HG02610 (cell line): ENCODE data around the gene RPN1.
"Not testable (repeated sequence)": the region's sequence is repeated elsewhere in the genome, so short reads cannot be mapped to it uniquely, and the experiment has no call there.

ENCODE experiments used
- ATAC-seq: cut with Tn5 transposase; IDR thresholded peaks from one replicate; pipeline ENCODE4 v1.9.1; 2021; ENCODE audit warnings: mild to moderate bottlenecking, moderate library complexity; ENCODE audit not compliant: unreplicated experiment

Gene RPN1

DNA sequence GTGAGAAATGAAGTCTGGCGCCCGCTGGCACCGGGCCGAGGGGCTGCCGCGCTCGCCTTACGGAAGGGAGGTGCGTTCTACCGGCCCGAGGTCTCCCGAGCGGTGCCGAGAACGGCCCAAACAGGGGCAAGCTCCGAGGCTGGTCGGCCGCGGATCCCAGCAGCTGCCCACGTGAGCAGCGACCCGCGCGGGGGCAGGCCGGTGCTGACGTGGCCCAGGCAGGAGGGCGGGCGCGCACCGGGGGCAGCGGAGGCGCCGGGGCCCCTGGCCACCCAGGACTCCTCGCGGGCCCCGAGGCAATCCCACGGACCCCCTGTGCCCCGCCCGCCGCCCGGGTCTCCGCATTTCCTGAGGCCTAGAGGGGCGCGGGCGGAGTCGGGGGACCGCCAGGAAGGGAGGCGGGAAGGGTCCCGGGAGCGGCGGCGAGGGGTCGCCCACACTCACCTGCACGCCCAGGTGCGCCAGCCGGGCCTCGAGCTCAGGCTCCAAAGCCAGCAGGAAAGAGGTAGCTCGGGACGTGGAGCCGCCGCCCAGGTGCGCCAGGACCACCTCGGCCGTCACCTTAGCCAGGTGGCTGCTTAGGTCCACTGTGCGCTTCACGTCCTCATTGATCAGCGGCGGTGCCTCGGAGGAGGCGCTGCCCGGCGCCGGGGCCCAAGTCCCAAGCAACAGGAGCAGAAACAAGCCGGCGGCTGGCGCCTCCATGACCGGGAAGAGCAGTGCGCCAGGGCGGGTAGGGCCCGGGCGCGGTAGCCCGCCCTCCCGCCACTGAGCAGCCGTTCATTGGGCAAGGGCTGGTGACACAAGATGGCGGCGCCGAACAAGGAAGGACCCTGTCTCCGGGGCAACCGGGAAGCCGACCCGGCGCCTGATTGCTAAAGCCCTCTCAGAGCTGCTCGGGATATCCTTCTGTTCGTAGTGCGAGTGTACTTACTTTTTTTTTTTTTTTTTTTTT is at the start of gene RPN1:
TSS of gene RPN1 (minus strand) at position 723 of the 955 bp plus-strand sequence. CDS start at position 705, 18 bp downstream.
- peak; percentile 97 for ATAC-seq

DNA sequence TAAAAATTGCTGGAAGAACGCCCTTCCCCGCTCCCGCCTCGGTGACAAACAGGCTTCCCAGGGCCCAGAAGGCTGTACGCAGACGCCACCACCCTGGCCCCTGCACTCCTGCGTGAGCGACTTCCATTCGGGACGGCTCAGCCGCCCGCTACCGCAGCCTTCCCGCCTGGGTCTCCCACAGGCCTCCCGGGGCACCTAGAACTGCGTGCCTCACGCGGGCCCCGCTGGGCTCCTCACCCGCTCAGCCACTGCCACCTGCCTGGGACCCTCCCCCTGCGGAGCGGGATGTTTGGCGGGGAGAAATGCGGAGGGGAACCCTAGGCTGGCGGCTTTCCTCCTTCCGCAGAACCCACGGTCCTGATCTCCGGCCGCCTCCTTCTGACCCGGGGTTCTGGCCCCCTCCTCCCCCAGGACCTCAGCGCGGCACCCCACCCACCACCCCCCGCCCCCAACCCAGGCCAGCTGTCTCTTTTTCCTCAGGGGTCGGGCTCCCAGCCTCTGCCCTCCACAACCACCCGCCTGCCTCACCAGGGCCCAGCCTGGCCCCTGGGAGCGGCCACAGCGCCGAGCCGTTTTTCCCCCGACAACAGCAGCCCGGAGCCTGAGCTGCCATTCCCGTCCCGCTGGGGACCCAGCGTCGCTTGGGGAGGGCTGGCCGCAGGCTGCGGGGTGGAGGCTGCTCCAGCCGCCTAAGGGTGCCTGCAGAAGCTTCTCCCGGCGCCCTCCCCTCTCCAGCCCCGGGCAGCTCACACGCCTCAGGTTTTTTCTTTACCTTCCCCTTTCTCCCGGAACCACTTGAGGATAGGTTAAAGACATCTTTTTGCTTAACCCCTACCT is 47.8 kb upstream of the RPN1 start:
- no peak for ATAC-seq

DNA sequence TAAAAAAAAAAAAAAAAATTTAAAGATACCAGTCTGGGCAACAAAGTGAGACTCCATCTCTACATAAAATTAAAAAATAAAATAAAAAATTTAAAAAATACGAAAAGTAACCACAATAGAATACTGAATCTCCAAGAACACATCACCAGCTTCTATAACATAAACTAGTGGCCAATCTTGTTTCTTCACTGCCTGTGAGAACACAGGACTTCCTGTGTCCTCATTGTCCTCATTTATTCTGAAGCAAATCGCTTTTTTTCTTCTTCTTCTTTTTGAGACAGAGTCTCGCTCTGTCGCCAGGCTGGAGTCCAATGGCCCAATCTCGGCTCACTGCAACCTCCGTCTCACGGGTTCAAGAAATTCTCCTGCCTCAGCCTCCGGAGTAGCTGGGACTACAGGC is 46.7 kb upstream of the RPN1 start:
- no peak for ATAC-seq

DNA sequence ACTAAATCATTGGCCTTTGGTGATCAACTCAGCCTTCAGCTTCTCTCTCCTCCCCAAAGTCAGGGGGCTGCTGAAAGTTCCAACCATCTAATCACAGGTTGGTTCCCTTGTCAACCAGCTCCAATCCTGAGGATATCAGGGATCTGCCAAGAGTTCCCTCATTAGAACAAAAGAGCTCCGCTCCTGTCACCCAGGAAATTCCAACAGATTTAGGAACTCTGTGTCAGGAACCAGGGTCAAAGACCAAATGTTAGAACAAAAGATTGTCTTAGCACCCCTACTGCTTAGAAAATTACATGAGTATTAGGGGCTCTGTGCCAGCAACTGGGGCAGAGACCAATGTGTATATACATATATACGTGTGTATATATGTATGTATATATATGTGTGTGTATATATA is 43.1 kb upstream of the RPN1 start:
- no peak for ATAC-seq

DNA sequence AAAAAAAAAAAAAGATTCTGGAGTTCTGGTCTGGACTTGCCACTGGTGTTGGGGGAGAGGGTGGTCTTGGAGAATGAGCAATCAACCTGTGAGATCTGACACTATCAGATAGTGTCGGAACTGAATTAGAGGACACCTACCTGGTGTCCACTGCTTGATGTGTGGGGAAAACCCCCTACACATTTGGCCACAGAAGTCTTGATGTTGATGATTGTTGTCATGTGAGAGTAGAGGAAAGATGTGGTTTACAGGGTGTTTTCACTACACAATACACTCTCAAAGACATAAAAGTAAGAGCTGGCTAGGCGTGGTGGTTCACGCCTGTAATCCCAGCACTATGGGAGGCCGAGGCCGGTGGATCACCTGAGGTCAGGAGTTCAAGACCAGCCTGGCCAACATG is 38.4 kb upstream of the RPN1 start:
- no peak for ATAC-seq

DNA sequence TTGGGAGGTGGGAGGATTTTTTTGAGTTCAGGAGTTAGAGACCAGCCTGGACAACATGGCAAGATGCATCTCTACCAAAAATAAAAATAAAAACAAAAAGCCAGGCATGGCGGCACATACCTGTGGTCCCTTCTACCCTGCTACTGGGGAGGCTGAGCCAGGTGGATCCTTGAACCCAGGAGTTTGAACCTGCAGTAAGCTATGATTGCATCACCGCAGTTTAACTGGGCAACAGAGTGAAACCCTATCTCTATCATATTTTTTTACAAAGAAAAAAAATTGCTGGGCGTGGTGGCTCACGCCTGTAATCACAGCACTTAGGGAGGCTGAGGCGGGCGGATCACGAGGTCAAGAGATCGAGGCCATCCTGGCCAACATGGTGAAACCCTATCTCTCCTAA is 35.8 kb upstream of the RPN1 start:
- no peak for ATAC-seq

DNA sequence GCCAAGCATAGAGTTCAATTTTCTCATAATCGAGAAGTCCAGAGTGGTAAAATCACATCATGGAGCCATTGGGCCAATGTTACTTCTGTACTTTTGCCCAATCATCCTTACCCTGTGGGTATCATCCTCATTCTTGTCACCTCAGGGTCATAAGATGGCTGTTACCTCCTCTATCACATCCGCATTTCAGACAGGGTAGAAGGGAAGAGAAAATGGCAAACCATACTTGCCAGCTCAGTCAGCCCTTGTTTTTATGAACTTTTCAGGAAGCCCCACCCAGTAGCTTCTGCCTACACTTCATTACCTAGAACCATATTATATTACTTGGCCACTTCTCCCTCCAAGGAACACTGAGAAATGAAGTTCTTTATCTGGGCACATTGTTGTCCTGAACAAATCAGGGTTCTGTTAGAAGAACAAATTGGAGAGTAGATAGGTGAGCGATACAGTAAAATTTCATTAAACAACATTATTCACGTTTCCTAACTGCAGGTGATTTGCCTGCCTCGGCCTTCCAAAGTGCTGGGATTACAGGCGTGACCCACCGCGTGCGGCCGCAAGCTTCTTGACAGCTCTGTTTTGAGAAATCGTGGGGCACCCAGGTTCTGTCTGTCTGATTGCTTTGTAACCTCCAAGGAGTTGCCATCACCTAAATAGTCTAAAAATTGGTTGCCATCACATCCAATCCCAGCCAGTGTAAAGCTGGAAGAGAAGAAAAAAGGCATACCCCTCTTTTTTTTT is 34.5 kb upstream of the RPN1 start:
- no peak for ATAC-seq

DNA sequence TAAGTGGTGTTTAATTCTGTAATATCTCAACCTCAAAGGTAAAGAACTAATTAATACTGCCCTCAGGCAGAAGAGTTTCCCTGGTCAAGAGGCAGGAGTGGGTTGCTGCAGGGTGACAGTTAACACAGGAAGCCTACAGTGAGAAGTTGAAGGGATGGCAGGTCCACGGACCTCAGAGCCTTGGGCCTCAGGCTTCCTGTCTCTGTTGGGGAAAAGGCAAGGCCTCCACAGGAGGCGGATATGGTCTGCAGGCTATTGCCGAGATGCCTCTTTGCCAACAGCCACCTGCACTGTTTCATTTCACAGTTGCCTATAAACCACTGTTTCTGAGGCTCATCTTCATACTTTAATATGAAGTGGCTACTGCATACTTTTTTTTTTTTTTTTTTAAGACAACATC is 33.3 kb upstream of the RPN1 start:
- no peak for ATAC-seq

DNA sequence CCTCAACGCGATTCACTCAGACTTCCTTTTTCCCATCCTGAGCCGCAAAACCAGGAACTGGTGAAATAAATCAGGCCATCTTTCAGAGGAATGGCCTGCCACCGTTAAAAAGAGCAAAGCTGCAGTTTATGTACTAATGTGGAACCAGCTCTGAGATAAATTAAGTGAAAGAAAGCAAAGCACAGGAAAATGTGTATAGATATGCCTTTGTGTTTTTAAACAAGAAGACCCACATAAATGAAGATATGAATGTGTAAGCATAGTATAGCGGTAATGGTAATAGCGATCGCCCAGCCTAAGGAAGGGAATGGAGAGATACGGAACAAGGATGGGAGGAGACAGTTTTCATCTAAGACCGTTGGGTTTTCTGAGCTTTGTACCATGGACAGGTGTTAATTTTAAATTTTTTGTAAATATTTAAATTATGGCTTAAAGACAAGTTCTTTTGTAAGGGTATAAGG is 30.8 kb upstream of the RPN1 start:
- ATAC-seq, result no peak

DNA sequence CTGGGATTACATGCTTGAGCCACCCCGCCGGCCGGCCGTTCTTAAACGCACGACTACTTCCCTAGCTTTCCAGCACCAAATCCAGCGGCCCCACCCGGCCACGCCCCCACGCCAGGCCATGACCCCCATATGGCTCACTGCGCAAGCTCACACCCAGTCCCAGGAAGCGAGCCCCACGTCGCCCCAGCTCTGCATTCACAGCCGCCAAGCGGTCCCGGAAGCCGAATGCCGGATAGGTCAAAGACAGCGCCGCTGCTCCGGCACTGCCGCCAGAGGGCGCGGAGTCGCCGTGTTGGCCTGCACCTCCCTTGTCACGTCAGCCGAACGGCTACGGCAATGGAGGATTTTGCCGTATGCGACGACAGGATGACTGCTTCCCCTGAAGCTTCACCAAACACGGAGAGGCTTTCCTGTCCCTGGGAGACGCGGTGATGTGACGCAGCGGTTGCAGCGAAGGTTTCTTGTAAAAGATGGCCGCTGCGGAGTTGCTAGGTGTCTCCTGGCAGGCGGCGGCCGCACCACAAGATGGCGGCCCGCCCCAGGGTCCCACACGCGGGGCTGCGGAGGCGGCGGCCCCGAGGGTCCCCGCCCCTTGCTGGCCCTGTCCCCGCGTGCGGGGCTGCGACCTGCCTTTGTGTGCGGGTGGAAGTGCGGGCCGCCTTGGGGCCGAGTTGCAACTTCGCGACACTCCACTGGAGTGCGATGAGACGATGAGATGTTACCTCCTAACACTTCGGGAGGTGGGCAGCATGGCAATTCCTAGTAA is 30.2 kb upstream of the RPN1 start:
- ATAC-seq, result peak; percentile 92

DNA sequence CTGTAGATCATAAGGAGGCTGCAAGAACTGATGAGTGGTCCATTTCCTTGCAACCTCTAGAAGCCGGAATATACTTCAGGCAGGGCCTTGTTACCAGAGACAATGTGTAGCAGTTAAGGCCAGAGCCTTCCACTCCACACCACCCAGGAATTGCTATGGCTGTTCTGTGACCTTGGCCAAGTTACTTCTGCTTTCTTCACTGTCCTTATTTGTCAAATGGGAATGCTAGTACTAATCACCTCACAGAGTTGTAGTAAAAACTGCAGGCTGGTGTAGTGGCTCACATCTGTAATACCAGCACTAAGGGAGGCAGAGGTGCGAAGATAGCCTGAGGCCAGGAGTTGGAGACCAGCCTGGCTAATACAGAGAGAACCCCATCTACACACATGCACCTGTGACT is 28.7 kb upstream of the RPN1 start:
- no peak for ATAC-seq

DNA sequence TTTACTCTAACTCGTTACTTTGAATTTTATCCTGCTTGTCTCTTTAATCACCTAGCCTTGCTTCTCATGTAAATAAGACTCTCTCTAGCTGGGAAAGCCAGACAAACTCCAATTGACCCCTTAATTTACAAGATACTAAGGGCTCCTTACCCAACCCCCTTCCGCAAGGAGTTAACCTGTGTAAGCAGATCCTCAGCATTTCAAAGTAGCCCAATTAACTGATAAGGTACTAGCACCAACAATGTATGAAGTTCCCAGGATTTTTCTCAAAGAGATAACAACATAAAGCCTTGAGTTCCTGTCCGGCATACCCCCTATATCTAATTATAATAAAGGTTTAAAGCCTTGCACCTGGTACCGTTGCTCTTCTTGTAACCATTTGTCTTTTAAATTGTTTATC is 25.2 kb upstream of the RPN1 start:
- ATAC-seq, result not testable (repeated sequence)

DNA sequence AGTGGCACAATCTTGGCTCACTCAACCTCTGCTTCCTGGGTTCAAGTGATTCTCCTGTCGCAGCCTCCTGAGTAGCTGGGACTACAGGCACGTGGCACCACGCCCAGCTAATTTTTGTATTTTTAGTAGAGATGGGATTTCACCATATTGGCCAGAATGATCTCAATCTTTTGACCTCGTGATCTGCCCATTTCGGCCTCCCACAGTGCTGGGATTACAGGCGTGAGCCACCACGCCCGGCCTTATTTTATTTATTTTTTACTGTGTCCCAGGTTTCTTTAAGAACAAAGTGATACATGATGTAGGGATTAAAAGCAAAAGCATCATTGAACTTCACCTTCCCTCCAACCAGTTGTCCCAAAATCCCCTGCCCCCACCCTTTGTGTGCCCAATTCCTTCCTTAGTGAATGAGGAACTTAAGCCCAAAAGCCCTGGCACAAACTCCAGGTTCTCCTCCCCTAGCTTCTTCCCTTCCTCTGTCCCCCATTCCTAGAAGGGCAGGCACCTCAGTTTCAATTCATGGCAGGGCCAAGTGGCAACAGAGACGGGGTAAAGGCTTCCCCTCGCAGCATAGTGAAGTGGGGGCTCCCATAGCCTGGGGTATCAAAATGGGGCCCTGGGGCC is 23.7 kb upstream of the RPN1 start:
- no peak for ATAC-seq

DNA sequence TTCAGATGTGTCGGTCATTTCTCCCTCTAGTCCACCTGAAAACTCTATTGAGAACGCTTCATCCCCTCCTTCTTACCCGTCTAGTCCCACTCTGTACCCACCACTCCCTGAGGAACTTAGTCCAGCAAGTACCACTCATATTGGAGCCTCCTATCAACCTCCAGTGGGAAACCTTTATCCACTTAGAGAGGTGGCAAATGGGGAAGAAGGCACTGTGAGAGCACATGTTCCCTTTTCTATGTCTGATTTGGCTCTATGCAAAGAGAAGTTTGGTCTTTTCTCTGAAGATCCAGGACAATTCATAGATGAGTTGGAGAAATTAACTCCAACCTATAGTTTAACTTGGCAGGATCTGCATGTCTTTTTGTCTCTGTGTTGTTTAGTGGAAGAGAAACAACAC is 17.0 kb upstream of the RPN1 start:
- ATAC-seq, result no peak

DNA sequence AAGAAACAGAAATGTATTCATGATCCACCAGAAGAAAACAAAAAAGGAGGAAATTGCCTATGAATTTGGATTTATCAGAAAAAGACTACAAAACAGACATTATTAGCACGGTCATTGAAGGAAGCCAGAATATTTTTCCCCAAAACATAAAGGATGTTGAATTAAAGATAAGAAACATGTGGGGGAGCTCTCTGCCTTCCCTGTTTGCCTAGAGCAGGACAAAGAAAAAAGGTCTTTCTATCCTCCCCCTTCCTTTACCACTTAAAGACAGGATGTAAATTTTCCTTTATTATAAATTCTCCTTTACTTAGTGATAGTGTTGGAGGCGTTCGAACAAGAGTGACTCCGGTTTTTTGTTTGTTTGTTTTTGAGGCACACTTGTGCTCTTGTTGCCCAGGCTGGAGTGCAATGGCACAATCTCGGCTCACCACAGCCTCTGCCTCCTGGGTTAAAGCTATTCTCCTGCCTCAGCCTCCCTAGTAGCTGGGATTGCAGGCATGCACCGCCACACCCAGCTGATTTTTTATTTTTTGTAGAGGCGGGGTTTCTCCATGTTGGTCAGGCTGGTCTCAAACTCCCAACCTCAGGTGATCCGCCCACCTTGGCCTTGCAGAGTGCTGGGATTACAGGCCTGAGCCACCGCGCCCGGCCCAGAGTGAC is 14.9 kb upstream of the RPN1 start:
- ATAC-seq, result no peak

DNA sequence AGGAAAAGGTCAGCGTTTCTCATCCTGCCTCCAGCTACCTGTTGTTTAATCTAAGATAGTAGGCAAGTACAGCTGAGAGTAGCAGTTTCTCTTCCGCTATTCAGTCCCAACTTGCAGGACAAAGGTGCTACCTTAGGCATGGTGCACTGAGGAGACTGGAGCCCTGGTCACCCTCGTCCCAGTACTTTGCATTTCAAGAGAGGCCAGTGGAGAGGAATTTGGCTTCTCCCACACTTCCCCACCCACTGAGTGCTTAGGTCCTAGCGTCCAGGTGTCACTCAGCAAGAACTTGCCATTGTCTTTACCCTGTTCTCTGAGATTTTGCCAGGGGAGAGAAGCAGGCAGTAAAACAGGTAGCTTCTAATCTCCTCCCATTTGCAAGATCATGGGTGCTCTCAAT is 12.5 kb upstream of the RPN1 start:
- no peak for ATAC-seq

DNA sequence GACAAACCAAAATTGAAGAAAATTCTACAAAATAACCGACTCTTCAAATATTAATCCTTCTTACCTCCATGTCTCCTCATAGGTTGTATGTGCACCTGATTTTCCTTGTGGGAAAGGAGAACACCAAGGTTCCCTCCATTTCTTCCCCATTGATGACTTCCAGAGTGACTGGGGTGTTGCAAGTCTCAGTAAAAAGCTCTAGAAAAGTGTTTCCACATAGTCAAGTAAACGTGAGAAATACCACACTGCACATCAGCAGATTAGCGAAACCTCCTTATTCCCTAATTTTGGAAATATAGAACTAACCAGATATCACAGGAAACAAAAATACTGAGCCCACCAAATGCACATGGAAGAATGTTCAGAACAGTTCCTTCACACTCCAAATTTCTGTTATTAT is 4.9 kb upstream of the RPN1 start:
- ATAC-seq, result no peak

DNA sequence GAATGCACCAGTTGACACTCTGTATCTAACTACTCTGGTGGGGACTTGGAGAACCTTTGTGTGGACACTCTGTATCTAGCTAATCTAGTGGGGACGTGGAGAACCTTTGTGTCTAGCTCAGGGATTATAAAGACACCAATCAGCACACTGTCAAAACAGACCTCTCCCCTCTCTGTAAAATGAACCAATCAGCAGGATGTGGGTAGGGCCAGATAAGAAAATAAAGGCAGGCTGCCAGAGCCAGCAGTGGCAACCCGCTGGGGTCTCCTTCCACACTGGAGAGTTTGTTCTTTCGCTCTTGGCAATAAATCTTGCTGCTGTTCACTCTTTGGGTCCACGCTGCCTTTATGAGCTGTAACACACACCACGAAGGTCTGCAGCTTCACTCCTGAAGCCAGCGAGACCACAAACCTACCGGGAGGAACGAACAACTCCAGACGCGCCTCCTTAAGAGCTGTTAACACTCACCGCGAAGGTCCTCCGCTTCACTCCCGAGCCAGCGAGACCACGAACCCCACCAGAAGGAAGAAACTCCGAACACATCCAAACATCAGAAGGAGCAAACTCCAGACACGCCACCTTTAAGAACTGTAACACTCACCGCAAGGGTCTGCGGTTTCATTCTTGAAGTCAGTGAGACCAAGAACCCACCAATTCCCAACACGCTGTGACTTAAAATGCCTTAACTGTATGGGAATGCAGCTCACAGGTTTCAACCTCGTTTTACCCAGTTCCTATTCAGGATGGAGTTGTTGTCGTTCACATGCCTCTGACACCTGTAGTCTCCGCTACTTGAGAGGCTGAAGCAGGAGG is 3.6 kb upstream of the RPN1 start:
- not testable (repeated sequence) for ATAC-seq
